ENCODE results near the gene NHLH1. TPM values are rescaled to one million over a fixed set of nuclear protein-coding genes. Genes with fewer than 3 reads are reported as not detected.

The NHLH1 gene
- total RNA-seq, 1 experiment from 2014 or later: 0.70 TPM

DNA sequence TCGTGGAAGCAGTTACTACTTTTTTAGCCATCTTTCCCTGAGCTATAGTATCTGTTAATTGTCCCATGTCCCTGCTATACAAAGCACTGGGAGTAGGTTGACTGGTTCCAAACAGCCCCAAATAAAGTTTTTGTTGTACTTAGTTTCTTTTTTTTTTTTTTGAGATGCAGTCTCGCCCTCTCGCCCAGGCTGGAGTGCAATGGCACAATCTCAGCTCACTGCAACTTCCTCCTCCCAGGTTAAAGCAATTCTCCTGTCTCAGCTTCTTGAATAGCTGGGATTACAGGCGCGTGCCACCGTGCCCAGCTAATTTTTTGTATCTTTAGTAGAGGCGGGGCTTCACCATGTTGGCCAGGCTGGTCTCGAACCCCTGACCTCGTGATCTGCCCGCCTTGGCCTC, 20.4 kb upstream of the NHLH1 start (continued):
- TF ChIP-seq, protein P1, sequence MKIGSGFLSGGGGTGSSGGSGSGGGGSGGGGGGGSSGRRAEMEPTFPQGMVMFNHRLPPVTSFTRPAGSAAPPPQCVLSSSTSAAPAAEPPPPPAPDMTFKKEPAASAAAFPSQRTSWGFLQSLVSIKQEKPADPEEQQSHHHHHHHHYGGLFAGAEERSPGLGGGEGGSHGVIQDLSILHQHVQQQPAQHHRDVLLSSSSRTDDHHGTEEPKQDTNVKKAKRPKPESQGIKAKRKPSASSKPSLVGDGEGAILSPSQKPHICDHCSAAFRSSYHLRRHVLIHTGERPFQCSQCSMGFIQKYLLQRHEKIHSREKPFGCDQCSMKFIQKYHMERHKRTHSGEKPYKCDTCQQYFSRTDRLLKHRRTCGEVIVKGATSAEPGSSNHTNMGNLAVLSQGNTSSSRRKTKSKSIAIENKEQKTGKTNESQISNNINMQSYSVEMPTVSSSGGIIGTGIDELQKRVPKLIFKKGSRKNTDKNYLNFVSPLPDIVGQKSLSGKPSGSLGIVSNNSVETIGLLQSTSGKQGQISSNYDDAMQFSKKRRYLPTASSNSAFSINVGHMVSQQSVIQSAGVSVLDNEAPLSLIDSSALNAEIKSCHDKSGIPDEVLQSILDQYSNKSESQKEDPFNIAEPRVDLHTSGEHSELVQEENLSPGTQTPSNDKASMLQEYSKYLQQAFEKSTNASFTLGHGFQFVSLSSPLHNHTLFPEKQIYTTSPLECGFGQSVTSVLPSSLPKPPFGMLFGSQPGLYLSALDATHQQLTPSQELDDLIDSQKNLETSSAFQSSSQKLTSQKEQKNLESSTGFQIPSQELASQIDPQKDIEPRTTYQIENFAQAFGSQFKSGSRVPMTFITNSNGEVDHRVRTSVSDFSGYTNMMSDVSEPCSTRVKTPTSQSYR (CRISPR knock-in tag; IDR thresholded peaks at IDR 0.05): no peak
- TF ChIP-seq ESRRA (CRISPR knock-in tag; IDR thresholded peaks at IDR 0.05; ENCODE audit: borderline replicate concordance) (no peak), CREB1 (CRISPR knock-in tag; IDR thresholded peaks at IDR 0.05) (no peak), RELA (CRISPR knock-in tag; IDR thresholded peaks at IDR 0.05; ENCODE audit: borderline replicate concordance) (no peak), IRF2 (CRISPR knock-in tag; IDR thresholded peaks at IDR 0.05; ENCODE audit: borderline replicate concordance, low read depth) (no peak), GRHL2 (CRISPR knock-in tag; IDR thresholded peaks at IDR 0.05; ENCODE audit: insufficient replicate concordance, severe bottlenecking) (no peak), JAZF1 (CRISPR knock-in tag; IDR thresholded peaks at IDR 0.05) (no peak), ZNF416 (CRISPR knock-in tag; IDR thresholded peaks at IDR 0.05) (no peak)
- TF ChIP-seq, protein P2, sequence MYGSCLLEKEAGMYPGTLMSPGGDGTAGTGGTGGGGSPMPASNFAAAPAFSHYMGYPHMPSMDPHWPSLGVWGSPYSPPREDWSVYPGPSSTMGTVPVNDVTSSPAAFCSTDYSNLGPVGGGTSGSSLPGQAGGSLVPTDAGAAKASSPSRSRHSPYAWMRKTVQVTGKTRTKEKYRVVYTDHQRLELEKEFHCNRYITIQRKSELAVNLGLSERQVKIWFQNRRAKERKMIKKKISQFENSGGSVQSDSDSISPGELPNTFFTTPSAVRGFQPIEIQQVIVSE (CRISPR knock-in tag; IDR thresholded peaks at IDR 0.05; ENCODE audit: borderline replicate concordance): no peak
- TF ChIP-seq, protein P3, sequence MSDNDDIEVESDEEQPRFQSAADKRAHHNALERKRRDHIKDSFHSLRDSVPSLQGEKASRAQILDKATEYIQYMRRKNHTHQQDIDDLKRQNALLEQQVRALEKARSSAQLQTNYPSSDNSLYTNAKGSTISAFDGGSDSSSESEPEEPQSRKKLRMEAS (CRISPR knock-in tag; IDR thresholded peaks at IDR 0.05): no peak

DNA sequence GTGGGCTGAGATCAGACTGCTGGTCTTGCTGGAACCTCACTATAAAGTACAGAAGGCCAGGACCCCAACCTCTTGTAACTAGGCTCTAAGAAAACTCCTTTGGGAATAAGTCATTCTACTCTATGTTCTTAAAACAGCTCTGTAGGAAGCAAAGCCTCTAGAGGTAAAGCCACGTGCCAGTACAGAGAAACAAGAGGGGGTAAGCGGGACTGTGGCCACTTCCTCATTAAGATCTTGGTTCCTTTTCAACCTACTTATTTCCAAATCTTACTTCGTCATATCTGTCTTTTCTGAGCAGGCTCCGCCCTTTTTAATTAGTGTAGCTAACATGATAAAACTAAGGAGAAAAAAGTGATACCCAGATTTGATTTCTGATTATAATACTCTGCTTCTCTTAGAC, 19.9 kb upstream of the NHLH1 start:
- H3K9me3 Mint-ChIP-seq: no peaks in the 10 kb centered on the region
- no peak overlapping the region for H3K4me3 Mint-ChIP-seq
- peaks cover 42% of the 10 kb centered on the region for H3K36me3 Mint-ChIP-seq
- DNase-seq (ENCODE audit: low spot score): no peak
- H3K27me3 Mint-ChIP-seq (ENCODE audit: low read depth): no peaks in the 10 kb centered on the region
- H3K4me1 Mint-ChIP-seq: peaks cover 13% of the 10 kb centered on the region
- TF ChIP-seq OVOL2 (CRISPR knock-in tag; IDR thresholded peaks at IDR 0.05; ENCODE audit: borderline replicate concordance): no peak
- no peak for TF ChIP-seq RELA (CRISPR knock-in tag; IDR thresholded peaks at IDR 0.05; ENCODE audit: borderline replicate concordance)
- no peak for TF ChIP-seq ZNF138 (CRISPR knock-in tag; conservative IDR thresholded peaks at IDR 0.05)
- TF ChIP-seq, protein P4, sequence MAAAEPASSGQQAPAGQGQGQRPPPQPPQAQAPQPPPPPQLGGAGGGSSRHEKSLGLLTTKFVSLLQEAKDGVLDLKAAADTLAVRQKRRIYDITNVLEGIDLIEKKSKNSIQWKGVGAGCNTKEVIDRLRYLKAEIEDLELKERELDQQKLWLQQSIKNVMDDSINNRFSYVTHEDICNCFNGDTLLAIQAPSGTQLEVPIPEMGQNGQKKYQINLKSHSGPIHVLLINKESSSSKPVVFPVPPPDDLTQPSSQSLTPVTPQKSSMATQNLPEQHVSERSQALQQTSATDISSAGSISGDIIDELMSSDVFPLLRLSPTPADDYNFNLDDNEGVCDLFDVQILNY (CRISPR knock-in tag; IDR thresholded peaks at IDR 0.05): no peak
- TF ChIP-seq, protein P5, sequence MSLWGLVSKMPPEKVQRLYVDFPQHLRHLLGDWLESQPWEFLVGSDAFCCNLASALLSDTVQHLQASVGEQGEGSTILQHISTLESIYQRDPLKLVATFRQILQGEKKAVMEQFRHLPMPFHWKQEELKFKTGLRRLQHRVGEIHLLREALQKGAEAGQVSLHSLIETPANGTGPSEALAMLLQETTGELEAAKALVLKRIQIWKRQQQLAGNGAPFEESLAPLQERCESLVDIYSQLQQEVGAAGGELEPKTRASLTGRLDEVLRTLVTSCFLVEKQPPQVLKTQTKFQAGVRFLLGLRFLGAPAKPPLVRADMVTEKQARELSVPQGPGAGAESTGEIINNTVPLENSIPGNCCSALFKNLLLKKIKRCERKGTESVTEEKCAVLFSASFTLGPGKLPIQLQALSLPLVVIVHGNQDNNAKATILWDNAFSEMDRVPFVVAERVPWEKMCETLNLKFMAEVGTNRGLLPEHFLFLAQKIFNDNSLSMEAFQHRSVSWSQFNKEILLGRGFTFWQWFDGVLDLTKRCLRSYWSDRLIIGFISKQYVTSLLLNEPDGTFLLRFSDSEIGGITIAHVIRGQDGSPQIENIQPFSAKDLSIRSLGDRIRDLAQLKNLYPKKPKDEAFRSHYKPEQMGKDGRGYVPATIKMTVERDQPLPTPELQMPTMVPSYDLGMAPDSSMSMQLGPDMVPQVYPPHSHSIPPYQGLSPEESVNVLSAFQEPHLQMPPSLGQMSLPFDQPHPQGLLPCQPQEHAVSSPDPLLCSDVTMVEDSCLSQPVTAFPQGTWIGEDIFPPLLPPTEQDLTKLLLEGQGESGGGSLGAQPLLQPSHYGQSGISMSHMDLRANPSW (CRISPR knock-in tag; conservative IDR thresholded peaks at IDR 0.05; ENCODE audit: low read depth): no peak
- TF ChIP-seq NFATC4 (CRISPR knock-in tag; IDR thresholded peaks at IDR 0.05): no peak
- no peak for TF ChIP-seq CREM (CRISPR knock-in tag; IDR thresholded peaks at IDR 0.05)
- no peak for TF ChIP-seq ZNF396 (CRISPR knock-in tag; IDR thresholded peaks at IDR 0.05; ENCODE audit: borderline replicate concordance)
- no peak for TF ChIP-seq SP1 (CRISPR knock-in tag; conservative IDR thresholded peaks at IDR 0.05)
- no peak for TF ChIP-seq PRRX2 (CRISPR knock-in tag; IDR thresholded peaks at IDR 0.05)
- TF ChIP-seq EMX1 (CRISPR knock-in tag; IDR thresholded peaks at IDR 0.05): no peak
- no peak for TF ChIP-seq ZNF317 (CRISPR knock-in tag; IDR thresholded peaks at IDR 0.05; ENCODE audit: borderline replicate concordance, low read depth)
- TF ChIP-seq ATF1 (CRISPR knock-in tag; IDR thresholded peaks at IDR 0.05): no peak
- TF ChIP-seq, protein P6, sequence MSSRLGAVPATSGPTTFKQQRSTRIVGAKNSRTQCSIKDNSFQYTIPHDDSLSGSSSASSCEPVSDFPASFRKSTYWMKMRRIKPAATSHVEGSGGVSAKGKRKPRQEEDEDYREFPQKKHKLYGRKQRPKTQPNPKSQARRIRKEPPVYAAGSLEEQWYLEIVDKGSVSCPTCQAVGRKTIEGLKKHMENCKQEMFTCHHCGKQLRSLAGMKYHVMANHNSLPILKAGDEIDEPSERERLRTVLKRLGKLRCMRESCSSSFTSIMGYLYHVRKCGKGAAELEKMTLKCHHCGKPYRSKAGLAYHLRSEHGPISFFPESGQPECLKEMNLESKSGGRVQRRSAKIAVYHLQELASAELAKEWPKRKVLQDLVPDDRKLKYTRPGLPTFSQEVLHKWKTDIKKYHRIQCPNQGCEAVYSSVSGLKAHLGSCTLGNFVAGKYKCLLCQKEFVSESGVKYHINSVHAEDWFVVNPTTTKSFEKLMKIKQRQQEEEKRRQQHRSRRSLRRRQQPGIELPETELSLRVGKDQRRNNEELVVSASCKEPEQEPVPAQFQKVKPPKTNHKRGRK (CRISPR knock-in tag; IDR thresholded peaks at IDR 0.05; ENCODE audit: borderline replicate concordance): no peak
- no peak for TF ChIP-seq NFE2L1 (CRISPR knock-in tag; IDR thresholded peaks at IDR 0.05)
- H3K27ac Mint-ChIP-seq: no peak overlapping the region
- ChIA-PET CTCF (no interaction called here), POLR2A (interaction anchor here (0.7 kb wide), 1 partner anchor 11 kb away, joined by 3 read pairs; no protein-coding TSS in a partner anchor)
- no peak for ATAC-seq

All from WTC11 (cell line).